Tibial nerve (tissue), 4 donors: Measurements from ENCODE around the gene CHSY3.

Experiments
- EP300 ChIP-seq, 2 donors: sonication (generic); formaldehyde crosslinking; IDR thresholded peaks; one replicate each; pipeline ENCODE4 v1.6.1; 2017; ENCODE audit warnings: antibody characterized with exemption in 2 of 2, mild to moderate bottlenecking in 1 of 2
- POLR2A ChIP-seq, 2 donors: fragments of 450-650 bp; IDR thresholded peaks; one replicate each; pipeline ENCODE4 v1.6.1; 2017; ENCODE audit warnings: antibody characterized with exemption in 2 of 2, mild to moderate bottlenecking in 2 of 2, moderate library complexity in 2 of 2
- TF ChIP-seq, protein P1 (sequence below), 5 experiments: fragments of 200-600 bp in 3 of 5; fragments of 450-650 bp in 2 of 5; sonication (generic) in 3 of 5; IDR thresholded peaks; one replicate each; pipeline ENCODE4 v1.5.1; 2016 to 2019; ENCODE audit warnings: antibody characterized with exemption in 5 of 5, mild to moderate bottlenecking in 3 of 5, moderate library complexity in 2 of 5

DNA sequence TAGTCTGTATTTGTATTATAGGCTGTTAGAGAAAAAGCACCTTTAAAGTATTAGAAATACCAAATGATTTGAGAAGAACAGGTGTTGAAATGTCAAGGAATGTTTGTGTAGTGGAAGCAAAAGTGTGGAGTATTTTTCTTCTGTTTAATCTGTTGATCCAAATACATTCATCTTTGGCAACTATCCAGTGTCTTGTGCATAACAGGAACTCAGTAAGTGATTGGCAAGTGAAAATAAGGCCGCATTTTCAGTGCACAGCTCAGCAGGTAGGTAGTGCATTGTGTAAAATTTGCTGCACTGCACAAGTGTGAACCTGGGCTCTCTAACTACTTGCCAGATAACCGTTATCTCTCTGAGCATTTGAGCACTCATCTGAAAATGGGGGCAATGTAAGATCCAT, 61.8 kb downstream of the CHSY3 start:
- TF ChIP-seq EP300 (IDR thresholded peaks at IDR 0.05) (no peak), POLR2A (IDR thresholded peaks at IDR 0.05) (no peak)
- TF ChIP-seq, protein P1, sequence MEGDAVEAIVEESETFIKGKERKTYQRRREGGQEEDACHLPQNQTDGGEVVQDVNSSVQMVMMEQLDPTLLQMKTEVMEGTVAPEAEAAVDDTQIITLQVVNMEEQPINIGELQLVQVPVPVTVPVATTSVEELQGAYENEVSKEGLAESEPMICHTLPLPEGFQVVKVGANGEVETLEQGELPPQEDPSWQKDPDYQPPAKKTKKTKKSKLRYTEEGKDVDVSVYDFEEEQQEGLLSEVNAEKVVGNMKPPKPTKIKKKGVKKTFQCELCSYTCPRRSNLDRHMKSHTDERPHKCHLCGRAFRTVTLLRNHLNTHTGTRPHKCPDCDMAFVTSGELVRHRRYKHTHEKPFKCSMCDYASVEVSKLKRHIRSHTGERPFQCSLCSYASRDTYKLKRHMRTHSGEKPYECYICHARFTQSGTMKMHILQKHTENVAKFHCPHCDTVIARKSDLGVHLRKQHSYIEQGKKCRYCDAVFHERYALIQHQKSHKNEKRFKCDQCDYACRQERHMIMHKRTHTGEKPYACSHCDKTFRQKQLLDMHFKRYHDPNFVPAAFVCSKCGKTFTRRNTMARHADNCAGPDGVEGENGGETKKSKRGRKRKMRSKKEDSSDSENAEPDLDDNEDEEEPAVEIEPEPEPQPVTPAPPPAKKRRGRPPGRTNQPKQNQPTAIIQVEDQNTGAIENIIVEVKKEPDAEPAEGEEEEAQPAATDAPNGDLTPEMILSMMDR (IDR thresholded peaks at IDR 0.05), result no peak
